ENCODE data around the gene TMTC1.

DNA sequence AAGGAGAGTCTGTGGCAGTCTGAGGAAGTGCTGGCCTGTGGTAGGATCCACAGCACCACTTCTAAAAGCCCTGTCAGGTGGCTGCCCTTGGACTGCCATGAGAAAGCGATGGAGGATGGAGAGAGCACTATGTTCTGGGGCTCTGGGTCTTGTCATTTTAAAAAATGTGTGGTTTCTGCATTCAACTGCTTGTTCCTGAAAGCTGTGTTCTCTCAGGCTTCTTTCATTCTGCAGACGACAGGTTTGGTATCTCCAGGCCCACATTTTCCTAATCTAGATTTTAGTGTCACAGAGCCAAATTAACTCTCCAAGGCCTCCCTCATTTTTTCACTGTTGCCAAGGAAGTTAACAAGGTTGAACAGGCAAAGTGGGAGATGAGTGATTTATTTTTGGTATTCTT lies 296.8 kb downstream of the TMTC1 start:
- TF ChIP-seq CTCF (IDR thresholded peaks at IDR 0.05) (no peak), POLR2A (IDR thresholded peaks at IDR 0.05) (no peak)
